Measurements from ENCODE around the gene VAMP5. TPM values are rescaled to one million over a fixed set of nuclear protein-coding genes. Genes with fewer than 3 reads are reported as not detected.
A peak's percentile ranks its signal among the peaks of the same experiment; 100 is the strongest.
"Not testable (repeated sequence)": the region's sequence is repeated elsewhere in the genome, so short reads cannot be mapped to it uniquely, and the experiment has no call there.

Gene VAMP5
- total RNA-seq, 1 donor from 2014 or later = 3.4 TPM

DNA sequence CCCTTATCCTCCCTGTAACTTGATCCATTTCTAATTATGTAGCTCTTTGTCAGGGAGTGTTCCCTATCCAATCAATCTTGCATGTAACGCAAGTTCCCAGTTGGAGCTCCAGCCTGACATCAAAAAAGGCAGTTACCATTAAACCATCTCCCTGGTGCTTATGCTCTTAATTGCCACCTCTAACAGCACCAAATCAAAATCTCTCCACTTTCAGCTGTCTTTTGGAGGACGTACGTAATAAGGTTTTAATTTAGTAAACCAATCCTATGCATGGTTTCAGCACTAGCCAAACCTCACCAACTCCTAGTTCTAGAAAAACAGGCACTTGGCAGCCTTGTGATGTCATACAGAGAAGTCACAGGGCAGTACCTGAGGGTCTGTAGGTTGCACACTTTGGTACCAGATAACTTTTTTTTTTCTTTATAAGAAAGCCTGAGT, 40.0 kb upstream of the VAMP5 start:
- H3K9me3 Mint-ChIP-seq; DNase-seq (ENCODE audit: extremely low spot score, unreplicated experiment); H3K27me3 Mint-ChIP-seq: not testable (repeated sequence)
- peak overlapping the region; percentile 24 for H3K27ac Mint-ChIP-seq
- peaks cover 36% of the 10 kb centered on the region for H3K4me1 Mint-ChIP-seq (ENCODE audit: unreplicated experiment)
- H3K36me3 Mint-ChIP-seq = peaks cover 55% of the 10 kb centered on the region
- TF ChIP-seq, protein P1, sequence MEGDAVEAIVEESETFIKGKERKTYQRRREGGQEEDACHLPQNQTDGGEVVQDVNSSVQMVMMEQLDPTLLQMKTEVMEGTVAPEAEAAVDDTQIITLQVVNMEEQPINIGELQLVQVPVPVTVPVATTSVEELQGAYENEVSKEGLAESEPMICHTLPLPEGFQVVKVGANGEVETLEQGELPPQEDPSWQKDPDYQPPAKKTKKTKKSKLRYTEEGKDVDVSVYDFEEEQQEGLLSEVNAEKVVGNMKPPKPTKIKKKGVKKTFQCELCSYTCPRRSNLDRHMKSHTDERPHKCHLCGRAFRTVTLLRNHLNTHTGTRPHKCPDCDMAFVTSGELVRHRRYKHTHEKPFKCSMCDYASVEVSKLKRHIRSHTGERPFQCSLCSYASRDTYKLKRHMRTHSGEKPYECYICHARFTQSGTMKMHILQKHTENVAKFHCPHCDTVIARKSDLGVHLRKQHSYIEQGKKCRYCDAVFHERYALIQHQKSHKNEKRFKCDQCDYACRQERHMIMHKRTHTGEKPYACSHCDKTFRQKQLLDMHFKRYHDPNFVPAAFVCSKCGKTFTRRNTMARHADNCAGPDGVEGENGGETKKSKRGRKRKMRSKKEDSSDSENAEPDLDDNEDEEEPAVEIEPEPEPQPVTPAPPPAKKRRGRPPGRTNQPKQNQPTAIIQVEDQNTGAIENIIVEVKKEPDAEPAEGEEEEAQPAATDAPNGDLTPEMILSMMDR (conservative IDR thresholded peaks at IDR 0.05) = peak; percentile 37
- peak overlapping the region; percentile 53 for H3K4me3 Mint-ChIP-seq

- Mint-ChIP-seq H3K4me1 (ENCODE audit: unreplicated experiment) (peaks cover 42% of the 10 kb centered on the region), H3K27ac (peak overlapping the region; percentile 44), H3K36me3 (peaks cover 54% of the 10 kb centered on the region)
- not testable (repeated sequence) for H3K4me3 Mint-ChIP-seq; DNase-seq (ENCODE audit: extremely low spot score, unreplicated experiment); H3K9me3 Mint-ChIP-seq; H3K27me3 Mint-ChIP-seq
Observed at GRCh38 chr2:85544915-85545779, 39.1 kb upstream of the VAMP5 start.

GRCh38 chr2:85545780-85546240, 38.4 kb upstream of the VAMP5 start:
- H3K27ac Mint-ChIP-seq = no peak overlapping the region

DNA sequence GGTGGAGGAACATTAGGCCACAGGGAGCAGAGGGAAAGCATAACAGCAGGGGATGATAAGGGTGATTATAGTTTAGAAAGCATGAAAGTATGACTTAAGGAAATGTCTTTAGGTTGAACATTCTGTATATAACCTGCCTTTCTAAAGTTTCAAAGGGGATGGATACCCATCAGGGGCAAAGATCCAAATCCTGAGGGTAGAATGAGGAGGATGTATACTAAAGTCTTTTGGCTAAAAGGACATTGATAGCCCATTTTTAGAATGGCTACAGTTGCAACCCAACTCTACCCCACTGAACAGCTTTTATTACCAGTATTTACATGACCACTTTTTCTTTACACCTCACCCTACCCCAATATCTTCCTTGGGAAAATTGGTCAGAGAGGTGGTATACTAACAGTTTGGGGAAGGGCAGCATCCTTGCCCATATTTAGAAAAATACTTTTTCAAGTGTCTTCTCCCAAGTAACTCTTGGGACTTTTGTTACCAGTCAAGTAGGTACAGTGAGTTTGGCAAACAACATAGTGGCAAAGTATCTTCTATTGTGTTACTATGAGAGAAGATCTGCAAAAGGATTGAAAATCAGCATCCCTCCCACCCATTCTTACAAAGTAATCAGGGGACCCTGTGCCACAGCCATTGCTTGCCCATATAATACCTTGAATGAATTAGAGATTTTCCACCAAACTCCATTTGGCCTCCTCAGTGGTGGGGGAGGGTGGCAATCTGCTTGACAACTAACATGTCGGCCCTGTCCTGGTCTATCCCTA, 37.0 kb upstream of the VAMP5 start:
- peaks cover 35% of the 10 kb centered on the region for H3K4me1 Mint-ChIP-seq (ENCODE audit: unreplicated experiment)
- DNase-seq (ENCODE audit: extremely low spot score, unreplicated experiment) = no peak
- TF ChIP-seq, protein P1 (conservative IDR thresholded peaks at IDR 0.05) = no peak
- no peaks in the 10 kb centered on the region for H3K27me3 Mint-ChIP-seq
- H3K9me3 Mint-ChIP-seq = no peaks in the 10 kb centered on the region
- peak overlapping the region; percentile 24 for H3K4me3 Mint-ChIP-seq
- H3K27ac Mint-ChIP-seq = peak overlapping the region; percentile 61
- H3K36me3 Mint-ChIP-seq = peaks cover 44% of the 10 kb centered on the region

More at GRCh38 chr2:85545780-85546240, 38.4 kb upstream of the VAMP5 start:
- Mint-ChIP-seq H3K36me3 (peaks cover 52% of the 10 kb centered on the region), H3K27me3 (no peaks in the 10 kb centered on the region), H3K4me1 (ENCODE audit: unreplicated experiment) (peaks cover 41% of the 10 kb centered on the region), H3K4me3 (no peak overlapping the region), H3K9me3 (no peaks in the 10 kb centered on the region)
- TF ChIP-seq, protein P1 (conservative IDR thresholded peaks at IDR 0.05) = no peak
- no peak for DNase-seq (ENCODE audit: extremely low spot score, unreplicated experiment)

GRCh38 chr2:85547859-85548607, 36.2 kb upstream of the VAMP5 start:
- H3K36me3 Mint-ChIP-seq = peaks cover 37% of the 10 kb centered on the region
- H3K27ac Mint-ChIP-seq = peak overlapping the region; percentile 61
- H3K27me3 Mint-ChIP-seq = no peaks in the 10 kb centered on the region
- peaks cover 29% of the 10 kb centered on the region for H3K4me1 Mint-ChIP-seq (ENCODE audit: unreplicated experiment)
- no peak overlapping the region for H3K4me3 Mint-ChIP-seq
- no peak for DNase-seq (ENCODE audit: extremely low spot score, unreplicated experiment)
- TF ChIP-seq, protein P1 (conservative IDR thresholded peaks at IDR 0.05) = no peak
- no peaks in the 10 kb centered on the region for H3K9me3 Mint-ChIP-seq
